Stimulated activated CD4-positive, alpha-beta T cell treated with anti-CD3 and anti-CD28 coated beads, Interleukin-15, amount 100 ng/mL, for 48 hours (primary cell): ENCODE results near the gene UGT1A6.
"Not testable (repeated sequence)": the region's sequence is repeated elsewhere in the genome, so short reads cannot be mapped to it uniquely, and the experiment has no call there.

Experiments
- DNase-seq, 2 donors: peaks; one replicate each; pipeline ENCODE4 v3.0.0-alpha.2; 2020; ENCODE audit warnings: low read depth in 2 of 2

Gene UGT1A6

DNA sequence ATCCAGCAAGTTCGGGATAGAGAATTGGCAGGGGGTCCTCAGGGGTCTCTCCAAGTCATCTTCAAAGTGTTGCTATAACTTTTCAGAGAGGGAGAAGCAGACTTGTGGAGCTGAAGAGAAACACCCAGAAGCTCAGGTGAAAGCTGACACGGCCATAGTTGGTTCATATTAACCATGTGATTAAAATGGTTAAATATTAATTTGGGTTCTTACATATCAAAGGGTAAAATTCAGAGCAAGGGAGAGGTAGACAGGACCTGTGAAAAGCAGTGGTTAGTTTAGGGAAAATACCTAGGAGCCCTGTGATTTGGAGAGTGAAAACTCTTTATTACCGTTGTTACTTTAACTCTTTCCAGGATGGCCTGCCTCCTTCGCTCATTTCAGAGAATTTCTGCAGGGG is at the start of gene UGT1A6:
Gene UGT1A6 (plus strand): TSS at position 243 of the 400 bp plus-strand sequence. CDS start 115 bp downstream, at position 358.
- no peak for DNase-seq

- no peak for DNase-seq
Measured at GRCh38 chr2:233643128-233643527, 49.6 kb upstream of the UGT1A6 start.

DNA sequence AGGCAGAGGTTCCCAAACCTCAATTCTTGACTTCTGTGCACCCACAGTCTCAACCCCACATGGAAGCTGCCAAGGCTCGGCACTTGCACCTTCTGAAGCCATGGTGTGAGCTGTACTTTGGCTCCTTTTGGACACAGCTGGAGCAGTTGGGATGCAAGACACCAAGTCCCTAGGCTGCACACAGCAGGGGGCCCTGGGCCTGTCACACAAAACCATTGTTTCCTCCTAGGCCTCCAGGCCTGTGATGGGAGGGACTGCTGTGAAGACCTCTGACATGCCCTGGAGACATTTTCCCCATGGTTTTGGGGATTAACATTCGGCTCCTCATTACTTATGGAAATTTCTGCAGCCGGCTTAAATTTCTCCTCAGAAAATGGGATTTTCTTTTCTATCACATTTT is 46.7 kb upstream of the UGT1A6 start:
- not testable (repeated sequence) for DNase-seq

DNA sequence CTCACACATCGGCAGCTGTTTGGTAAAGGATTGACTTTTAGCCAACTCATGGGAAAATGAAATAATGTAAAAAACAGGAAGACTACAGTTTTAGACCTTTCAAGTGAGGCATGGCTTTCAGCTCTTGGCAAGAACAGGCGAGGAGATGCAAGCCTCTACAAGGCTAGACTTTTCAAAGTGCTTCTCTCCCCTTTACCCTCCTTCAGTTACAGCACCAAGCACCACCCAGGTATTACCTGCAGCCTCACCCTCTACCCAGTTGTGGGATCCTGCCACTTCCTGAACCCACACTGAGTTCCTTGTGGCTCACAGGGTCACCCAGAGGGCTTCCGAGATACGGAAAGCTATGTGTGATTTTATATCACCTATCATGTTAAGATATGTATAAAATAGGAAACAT is 41.7 kb upstream of the UGT1A6 start:
- DNase-seq, result no peak

DNA sequence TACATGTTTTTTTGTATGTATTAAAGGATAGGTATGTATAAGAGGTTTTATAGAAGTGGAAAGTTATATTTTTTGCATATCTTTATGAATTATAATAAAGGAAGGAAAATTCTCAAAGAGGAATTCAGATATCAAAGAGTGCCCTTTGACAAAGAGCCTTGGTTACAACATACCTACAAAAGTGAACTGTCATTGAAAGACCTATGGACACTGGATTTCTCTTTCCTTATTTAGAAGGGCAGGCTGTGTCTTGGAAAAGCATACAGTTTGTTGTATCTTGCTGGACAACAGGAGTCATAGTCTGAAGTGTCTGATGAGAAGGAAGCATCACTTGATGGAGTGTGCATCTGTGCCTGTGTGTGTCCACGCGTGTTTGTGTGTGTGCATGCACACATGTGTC is 41.3 kb upstream of the UGT1A6 start:
- no peak for DNase-seq

DNA sequence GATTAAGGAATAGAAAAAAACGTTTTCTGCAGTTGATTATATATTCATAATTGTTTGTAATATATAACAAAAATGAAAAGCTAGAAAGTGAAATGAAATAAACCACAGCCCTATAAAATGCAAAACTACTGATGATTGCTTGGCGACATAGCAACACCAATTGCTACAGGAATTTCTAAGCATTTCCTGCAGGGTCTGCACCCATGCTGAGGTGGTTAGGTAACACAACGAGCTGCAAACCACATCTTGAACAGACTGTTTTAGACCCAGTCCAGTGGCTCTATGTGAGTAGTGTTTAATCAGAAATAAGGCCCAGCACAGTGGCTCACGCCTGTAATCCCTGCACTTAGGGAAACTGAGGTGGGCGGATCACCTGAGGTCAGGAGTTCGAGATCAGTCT is 38.2 kb upstream of the UGT1A6 start:
- DNase-seq, result no peak

DNA sequence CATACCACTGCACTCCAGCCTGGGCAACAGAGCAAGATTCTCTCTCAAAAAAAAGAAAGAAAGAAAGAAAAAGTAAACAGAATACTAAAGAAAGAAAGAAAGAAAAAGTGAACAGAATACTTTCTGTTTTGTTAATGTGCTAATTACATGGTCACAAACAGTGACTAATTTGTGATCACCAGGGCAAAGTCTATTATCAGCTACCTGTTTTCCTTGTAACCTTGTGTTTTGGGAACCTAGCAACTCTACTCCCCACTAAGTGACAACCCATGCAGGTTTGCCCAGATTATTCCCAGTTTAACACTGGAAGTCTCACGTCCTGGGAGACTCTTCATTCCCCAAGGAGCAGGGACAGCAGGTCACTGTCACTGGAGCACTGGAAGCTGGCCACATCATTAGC is 37.6 kb upstream of the UGT1A6 start:
- DNase-seq, result no peak

- DNase-seq, result not testable (repeated sequence)
Measured at GRCh38 chr2:233655943-233656342, 36.7 kb upstream of the UGT1A6 start.

DNA sequence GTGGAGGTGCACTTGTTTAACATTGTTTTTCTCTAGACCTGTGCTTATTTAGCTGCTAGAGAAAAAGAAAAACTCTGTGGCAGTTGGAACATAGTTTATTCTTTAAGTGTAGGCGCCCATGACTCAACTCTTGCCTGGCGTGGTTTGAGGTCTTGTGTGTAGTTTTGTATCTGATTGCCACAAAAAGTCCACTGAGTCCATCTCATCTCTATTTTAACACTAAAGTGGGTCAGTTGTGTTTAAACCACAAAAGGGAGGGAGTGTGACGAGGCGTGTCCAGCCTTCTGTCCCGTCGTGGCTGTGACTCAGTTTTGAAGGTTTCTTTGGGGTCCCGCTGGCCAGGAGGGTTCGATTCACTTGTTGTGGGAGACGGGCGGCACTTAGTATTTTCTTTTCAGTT is 36.2 kb upstream of the UGT1A6 start:
- no peak for DNase-seq

- no peak for DNase-seq
Measured at GRCh38 chr2:233658610-233659009, 34.1 kb upstream of the UGT1A6 start.

GRCh38 chr2:233663911-233664310 is 28.8 kb upstream of the UGT1A6 start:
- no peak for DNase-seq

DNA sequence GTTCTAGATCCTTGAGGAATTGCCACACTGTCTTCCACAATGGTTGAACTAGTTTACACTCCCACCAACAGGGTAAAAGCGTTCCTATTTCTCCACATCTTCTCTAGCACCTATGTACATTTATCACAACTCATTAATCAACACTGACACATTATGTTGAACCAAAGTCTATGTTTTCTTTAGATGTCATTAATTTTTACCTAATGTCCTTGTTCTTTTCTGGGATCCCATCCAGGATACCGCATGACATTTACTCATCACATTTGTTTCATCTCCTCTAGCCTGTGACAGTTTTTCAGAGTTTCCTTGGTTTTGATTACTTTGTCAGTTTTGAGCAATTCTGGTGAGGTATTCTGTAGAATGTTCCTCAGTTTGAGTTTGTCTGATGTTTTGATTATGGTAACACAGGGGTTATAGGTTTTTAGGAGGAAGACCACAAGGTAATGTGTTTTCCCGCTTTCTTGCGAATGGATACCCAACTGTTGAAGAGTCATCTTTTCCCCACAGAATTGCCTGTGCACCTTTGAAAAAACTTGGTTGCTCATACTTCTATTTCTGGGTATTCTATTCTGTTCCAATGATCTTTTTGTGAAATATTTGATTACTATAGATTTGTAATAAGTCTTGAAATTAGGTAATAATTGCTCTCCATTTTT is 24.0 kb upstream of the UGT1A6 start:
- no peak for DNase-seq

DNA sequence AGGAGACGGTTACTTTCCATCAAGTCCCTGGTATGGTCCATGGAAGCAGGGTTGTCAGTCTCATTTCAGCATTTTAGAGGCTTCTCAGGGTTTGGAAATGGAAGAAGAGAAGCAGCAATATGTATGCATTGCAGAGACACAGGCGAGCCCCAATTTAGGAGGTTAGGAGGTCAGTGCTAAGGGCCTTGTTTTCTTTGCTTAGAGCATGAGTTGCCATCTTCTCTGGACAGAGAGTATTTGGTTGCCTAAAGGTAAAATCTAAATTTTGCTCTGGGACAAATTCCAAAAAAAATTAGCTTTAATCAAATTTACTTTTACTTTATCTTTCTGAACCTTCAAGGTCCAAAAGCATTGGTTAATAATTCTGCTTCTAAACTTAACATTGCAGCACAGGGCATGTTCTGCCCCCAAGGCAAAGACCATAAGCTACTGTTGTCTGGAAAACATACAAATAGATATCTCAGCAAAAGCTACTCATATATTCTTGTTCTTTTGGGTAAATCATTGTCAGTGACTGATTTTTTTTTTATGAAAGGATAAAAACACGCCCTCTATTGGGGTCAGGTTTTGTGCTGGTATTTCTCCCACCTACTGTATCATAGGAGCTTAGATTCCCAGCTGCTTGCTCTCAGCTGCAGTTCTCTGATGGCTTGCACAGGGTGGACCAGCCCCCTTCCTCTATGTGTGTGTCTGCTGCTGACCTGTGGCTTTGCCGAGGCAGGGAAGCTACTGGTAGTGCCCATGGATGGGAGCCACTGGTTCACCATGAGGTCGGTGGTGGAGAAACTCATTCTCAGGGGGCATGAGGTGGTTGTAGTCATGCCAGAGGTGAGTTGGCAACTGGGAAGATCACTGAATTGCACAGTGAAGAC is 21.2 kb upstream of the UGT1A6 start, which contains the start of gene UGT1A9:
Gene UGT1A9 (plus strand): TSS at position 609 of the 872 bp plus-strand sequence. CDS start 37 bp downstream, at position 646.
- DNase-seq, result no peak

- DNase-seq, result no peak
Measured at GRCh38 chr2:233672886-233673285, 19.8 kb upstream of the UGT1A6 start.

DNA sequence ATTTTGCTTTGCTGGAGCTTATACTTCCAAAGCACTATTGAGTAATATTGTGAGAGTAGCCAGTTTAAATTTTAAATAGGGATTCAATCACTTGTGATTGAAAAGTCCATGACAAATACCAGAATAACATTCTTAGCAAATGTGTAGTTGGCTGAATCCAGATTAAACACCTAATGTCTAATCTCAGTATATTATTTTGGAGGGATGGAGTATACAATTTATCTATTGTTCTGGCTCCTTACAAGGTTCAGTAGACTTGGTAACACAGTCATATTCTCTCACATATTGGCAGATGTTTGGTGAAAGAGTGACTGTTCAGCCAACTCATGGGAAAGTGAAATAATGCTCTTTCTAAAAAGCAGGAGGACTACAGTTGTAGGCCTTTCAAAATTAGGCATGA is 18.8 kb upstream of the UGT1A6 start:
- DNase-seq, result no peak

GRCh38 chr2:233674314-233674713 is 18.4 kb upstream of the UGT1A6 start:
- DNase-seq, result no peak

DNA sequence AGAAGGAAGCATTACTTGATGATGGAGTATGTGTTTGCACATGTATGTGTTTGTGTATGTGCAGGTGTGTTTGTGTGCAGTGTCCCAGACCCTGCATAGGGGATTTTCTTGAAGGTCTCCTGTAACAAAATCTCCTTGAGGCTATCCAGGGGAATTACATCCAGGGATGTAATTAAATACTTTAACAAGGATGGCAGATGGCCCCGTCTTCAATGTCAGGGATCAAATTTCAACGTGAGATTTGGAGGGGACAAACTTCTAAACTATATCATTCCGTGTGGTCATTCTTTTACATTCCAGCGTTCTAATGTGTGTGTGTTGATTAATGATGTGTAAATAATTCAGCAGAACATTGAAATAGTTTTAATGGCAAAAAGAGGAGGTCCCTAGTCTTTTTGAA is 17.7 kb upstream of the UGT1A6 start:
- DNase-seq, result no peak

GRCh38 chr2:233676046-233676445 is 16.6 kb upstream of the UGT1A6 start:
- DNase-seq, result no peak

- DNase-seq, result no peak
Measured at GRCh38 chr2:233679196-233679595, 13.5 kb upstream of the UGT1A6 start.

- DNase-seq, result no peak
Measured at GRCh38 chr2:233680361-233681045, 12.2 kb upstream of the UGT1A6 start.

DNA sequence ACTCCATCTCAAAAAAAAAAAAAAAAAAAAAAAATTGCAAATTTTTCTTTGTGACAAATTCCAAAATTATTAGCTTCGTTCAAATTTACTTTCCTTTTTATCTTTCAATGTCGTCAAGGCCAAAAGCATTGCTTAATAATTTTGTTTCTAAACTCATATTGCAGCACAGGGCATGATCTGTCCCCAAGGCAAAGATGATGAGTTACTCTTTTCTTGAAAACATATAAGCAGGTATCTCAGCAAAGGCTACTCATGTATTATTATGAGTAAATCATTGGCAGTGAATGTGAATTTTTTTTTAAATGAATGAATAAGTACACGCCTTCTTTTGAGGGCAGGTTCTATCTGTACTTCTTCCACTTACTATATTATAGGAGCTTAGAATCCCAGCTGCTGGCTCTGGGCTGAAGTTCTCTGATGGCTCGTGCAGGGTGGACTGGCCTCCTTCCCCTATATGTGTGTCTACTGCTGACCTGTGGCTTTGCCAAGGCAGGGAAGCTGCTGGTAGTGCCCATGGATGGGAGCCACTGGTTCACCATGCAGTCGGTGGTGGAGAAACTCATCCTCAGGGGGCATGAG is 11.1 kb upstream of the UGT1A6 start, which contains the start of gene UGT1A7:
Gene UGT1A7 (plus strand): TSS at position 381 of the 579 bp plus-strand sequence. CDS start 37 bp downstream, at position 418.
- DNase-seq, result no peak

DNA sequence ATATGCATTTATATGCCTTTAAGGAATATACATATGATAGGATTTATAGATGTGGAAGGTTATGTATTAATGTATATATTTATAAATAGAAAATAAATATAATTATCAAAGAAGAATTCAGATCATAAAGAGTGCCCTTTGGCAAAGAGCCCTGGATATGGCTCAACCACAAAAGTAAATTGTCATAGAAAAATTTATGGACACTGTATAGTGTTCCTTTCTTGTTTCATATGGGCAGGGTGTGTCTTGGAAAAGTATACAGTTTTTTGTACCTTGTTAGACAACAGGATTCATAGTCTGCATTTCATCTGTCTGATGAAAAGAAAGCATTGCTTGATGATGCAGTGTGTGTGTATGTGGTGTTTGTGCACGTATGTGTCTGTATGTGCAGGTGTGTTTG is 8.1 kb upstream of the UGT1A6 start:
- DNase-seq, result no peak
